HepG2 (cell line): ENCODE data around the gene LSM2.
A peak's percentile ranks its signal among the peaks of the same experiment; 100 is the strongest.

ENCODE experiments used
- MAZ ChIP-seq, 2 experiments: sonication (generic) in 1 of 2; formaldehyde crosslinking in 1 of 2; IDR thresholded peaks; 2 replicates each; pipeline versions ENCODE4 v1.5.0 to v1.6.1; 2012 to 2020; ENCODE audit warnings: low read depth in 2 of 2, mild to moderate bottlenecking in 2 of 2, borderline replicate concordance in 1 of 2, improper control_type of control experiment in 1 of 2, low read length in 1 of 2, missing genetic modification reagents in 1 of 2, moderate library complexity in 1 of 2
- ZZZ3 ChIP-seq: sonication (generic); formaldehyde crosslinking; IDR thresholded peaks from 2 replicates; pipeline ENCODE4 v1.4.0; 2020; ENCODE audit warnings: missing genetic modification reagents, mild to moderate bottlenecking, borderline replicate concordance

DNA sequence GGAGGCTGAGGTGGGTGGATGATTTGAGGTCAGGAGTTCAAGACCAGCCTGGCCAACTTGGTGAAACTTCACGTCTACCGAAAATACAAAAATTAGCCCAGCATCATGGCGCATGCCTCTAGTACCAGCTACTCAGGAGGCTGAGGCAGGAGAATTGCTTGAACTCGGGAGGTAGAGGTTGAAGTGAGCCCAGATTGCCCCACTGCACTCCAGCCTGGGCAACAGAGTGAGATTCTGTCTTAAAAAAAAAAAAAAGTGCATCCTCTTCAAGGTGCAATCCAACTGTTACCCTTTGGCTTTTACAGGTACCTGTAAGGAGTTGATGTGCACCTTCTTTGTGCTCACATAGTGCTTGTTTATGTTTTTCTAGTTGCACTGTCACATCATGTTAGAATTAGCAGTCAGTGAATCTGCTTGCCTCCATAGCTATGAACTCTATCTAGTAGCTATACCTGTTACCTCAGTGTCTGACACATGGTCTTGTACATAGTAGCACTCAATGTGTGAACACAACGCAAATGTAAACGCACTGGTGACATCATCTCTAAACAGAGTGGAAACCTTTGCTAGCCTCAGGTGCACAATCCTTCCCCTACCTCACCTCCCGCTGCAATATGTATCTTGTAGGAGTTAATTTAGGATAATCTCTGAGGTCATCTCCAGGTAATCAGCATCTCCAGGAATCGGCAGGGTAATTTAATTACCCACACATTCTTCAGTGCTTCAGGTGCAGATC, 57.3 kb downstream of the LSM2 start:
- TF ChIP-seq ZZZ3 (CRISPR knock-in tag), result 0 out of 2 replicates have a peak, but pooled peaks have one; percentile 40
- no peak for TF ChIP-seq MAZ (IDR thresholded peaks at IDR 0.05; ENCODE audit: borderline replicate concordance, low read depth, low read length)
- no peak for TF ChIP-seq MAZ (CRISPR knock-in tag; IDR thresholded peaks at IDR 0.05; ENCODE audit: low read depth)
